A549 treated with AZD2906 at 1 μM for 4 hours (cell line): ENCODE data around the gene BSCL2. TPM values are rescaled to one million over a fixed set of nuclear protein-coding genes. Genes with fewer than 3 reads are reported as not detected.

Source experiments
- total RNA-seq: library from RNA; stranded (reverse); fragments of 200-300 nt; extraction: Qiagen RNA extraction; gene quantifications from 5 replicates; pipeline ENCODE4 v1.2.3, GENCODE V29; 2022

The BSCL2 gene
- 53.3 to 85.7 TPM (median 68.0 TPM) in 5 replicates for total RNA-seq

DNA sequence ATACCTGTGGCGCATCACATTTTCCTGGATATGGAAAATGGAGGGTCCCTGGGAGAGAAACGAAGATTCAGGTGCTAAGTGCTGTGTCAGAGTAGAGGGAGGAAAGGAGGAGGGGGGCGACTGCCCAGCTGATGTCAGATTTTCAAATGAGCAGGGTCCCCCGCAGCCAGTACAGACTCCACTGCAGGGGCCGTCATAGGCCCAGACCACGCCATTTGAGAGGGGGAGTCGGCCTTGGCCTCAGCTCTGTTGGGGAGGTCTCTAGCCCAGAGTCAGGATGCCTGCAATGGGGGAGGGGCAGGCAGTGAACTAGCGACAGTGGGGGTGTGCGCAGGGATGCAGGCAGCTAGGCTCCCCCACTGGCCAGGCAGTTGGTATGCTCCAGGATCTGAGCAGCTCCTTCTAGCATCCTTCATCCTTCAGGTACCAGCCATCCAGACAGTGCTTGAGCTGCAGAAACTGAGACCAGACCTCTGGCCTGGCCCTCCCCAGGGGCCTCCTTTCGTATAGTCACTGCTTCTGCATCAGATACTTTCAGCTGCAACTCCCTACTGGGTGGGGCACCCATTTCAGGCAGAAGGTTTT is at the start of gene BSCL2, which contains the start of gene GNG3:
Gene BSCL2, minus strand, starts transcription at position 148 of the 585 bp plus-strand sequence. CDS start 229 bp downstream, outside the sequence.
Gene GNG3, plus strand, starts transcription at position 400 of the 585 bp plus-strand sequence. CDS start 620 bp downstream, outside the sequence.

DNA sequence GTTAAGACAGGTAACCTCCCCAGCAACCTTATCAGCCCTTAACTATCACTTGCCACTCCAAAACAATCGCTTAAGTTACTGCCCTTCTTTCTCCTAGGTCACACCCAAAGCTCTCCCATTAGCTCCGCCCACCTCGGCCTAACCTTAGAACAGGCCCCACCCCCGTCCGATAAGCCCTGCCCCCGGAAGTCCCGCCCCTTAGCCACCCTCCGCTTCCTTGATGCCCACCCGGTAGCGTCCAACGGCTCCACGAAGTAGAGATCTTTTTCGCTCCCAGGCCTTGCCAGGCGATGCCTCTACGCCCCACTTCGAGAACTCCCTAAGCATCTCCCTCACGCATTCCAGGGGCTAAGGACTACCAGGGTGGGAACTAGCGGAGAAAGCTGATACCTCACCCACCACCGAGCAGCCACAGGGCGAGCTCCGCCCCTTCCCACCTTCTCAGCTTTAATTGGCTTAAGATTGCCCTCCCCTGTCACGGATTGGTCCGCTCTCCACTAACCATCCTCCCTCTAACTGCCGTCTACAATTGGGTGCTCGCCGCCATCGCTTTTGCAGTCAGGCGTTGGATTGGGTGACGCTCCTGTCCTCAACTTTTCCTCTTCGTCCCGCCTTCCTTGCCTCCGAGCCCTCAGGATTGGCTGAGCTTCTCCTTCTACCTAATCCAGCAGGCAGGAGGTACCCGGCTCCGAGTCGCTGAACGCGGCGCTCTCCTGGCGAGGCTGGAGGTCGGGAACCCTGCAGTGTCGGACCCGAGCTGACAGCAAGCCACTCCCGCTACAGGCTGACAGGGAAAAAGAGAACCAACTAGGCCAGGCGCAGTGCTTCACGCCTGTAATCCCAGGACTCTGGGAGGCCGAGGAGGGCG is 46.7 kb upstream of the BSCL2 start, which contains the start of gene ZBTB3:
Gene ZBTB3, minus strand, starts transcription at position 425 of the 868 bp plus-strand sequence. CDS start 496 bp downstream, outside the sequence.

DNA sequence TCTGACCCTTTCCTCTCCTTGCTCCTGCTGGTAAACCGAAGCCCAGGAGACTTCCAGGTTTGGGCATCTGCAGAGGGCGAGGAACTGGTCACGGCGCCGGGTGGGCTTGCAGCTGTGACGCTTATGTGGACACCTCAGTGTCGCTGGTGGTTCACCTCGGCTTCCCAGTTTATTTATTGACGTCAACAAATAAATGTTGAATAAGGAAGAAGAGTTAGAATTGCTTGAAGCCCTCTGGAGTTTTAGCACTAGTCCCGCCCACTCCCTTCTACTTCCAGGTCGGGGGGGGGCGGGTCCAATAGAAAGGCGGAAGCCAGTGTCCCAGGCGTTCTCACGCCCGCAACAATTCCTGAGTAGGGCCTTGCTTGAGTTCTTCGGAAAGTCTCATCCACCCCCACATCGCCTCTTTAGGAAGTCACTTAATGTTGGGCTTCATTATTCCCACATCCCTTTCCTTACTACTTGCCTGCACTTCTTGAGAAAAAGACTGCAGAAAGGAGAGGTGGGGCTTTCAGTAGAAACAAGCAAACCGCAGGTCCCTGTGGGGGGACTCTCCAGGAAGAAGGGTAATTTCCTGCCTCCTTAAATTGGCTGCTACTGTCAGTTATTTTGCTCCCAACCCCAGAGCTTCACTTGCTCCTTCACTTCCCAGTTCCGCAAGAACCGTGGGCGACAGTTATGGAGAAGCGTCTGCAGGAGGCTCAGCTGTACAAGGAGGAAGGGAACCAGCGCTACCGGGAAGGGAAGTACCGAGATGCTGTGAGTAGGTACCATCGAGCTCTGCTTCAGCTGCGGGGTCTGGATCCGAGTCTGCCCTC is 21.2 kb upstream of the BSCL2 start, which contains the start of gene TTC9C:
Gene TTC9C, plus strand, starts transcription at position 316 of the 818 bp plus-strand sequence. Its CDS starts 363 bp downstream, at position 679.

DNA sequence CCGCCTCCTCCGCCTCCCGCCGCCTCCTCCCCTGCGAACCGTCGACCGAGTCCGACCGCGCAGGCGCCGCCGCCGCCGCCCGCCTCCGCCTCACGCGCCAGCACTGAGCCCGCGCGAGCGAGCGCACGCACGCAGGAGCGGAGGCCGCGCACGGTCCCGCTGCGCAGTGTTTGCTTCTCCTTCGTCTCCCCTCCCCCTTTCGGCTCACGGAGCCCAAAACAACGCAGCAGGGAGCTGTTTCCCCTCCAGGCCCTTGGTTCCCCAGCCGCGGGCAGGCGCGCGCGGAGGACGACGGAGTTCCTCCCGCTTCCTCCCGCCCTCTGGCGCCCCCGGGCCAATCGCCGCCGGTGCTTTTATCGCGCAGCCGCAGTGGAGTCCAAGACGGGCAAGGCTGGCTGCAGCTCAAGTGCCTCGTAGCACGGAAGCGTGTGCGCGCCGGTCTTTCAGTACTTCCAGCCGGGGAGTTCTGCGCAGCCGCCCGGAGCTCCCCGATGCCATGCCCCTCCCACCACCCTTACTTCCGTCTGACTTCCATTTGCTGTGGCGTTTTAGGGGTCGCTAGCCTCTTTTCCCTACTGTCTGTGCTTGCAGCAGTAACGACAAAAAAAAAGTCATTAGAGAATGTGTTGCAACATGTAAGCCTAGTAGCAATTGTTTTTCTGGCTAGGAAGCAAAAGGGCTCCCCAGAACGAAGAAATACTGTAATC is 20.1 kb upstream of the BSCL2 start, which contains the start of gene HNRNPUL2:
Gene HNRNPUL2, minus strand, starts transcription at position 293 of the 707 bp plus-strand sequence. CDS start 301 bp downstream, outside the sequence.

DNA sequence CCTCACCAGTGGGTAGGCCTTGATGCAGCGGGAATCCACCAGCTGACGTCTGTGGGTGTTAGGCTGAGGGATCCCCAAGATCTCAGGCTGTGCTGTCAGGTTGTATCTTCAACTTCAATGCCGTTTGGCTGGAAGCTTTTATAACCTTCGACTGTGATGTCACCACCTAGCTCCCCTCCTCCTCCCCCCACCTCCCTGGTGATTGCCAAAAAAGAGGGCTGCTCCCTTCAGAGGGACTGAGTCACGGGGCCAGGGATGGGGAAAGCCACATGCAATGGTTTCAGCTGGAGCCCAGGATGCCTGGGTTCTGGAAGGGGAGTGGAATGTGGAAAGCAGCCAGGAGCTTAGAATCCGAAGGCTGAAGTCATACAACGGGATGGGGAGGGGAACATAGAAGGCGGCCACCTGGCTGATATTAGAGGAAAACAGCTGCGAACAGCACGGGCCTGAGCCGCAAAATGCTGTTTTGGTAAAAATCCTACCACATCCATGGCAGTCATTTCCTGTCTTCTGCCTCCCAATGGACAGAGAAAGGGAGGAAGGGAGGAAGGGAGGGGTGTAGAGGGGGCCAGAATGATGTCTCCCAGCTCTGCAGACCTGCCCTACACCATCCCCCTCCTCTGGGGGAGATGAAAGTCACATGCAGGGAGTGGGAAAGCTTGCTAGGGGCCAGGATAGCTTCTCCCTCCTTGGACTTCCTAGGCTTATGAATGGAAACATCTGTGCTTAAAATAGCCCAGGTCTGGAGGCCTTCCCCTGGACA is 17.6 kb downstream of the BSCL2 start, which contains the start of gene LRRN4CL:
Gene LRRN4CL, minus strand, starts transcription at position 110 of the 763 bp plus-strand sequence. CDS start 1,022 bp downstream, outside the sequence.

DNA sequence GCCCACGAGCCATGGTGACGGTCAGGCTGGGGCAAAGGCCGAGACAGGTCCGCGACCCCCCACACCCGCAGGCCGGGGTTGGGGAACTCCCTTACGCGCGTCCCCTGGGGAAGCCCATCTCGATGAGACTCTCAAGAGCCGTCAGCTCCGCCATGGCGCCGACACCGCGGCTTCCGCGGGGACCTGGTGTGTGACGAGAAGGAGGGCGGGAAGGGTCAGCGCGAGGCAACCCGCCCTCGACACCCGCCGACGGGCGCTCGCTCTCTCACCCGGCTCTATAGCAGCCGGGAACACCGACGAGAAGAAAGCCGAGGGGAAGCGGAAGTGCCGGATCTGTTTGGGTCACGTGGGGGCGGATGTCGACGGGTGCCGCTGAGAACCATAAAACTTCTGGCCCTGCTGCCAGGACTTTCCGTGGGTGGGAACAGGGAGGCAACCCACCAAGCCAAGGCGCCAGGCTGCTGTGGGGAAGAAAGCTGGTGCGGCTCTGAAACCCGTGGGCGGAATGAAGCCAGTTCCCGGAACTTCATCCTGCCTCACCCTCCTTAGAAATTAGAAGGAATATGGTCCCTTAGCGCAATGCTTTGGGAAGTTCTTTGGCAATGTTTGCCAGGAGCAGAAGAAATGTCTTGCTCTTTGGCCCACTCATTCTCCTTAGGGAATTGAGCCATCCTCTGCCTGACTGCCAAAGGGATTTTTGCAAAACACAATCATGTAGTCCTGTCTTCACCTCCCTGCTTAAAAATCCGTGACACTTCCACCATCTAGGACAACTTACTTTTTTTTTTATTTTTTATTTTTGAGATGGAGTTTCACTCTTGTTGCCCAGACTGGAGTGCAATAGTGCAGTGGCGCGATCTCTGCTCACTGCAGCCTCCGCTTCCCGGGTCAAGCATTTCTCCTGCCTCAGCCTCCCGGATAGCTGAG is 28.2 kb downstream of the BSCL2 start, which contains the start of gene UBXN1:
Gene UBXN1, minus strand, starts transcription at position 304 of the 927 bp plus-strand sequence. Its CDS starts 150 bp downstream, at position 154.

DNA sequence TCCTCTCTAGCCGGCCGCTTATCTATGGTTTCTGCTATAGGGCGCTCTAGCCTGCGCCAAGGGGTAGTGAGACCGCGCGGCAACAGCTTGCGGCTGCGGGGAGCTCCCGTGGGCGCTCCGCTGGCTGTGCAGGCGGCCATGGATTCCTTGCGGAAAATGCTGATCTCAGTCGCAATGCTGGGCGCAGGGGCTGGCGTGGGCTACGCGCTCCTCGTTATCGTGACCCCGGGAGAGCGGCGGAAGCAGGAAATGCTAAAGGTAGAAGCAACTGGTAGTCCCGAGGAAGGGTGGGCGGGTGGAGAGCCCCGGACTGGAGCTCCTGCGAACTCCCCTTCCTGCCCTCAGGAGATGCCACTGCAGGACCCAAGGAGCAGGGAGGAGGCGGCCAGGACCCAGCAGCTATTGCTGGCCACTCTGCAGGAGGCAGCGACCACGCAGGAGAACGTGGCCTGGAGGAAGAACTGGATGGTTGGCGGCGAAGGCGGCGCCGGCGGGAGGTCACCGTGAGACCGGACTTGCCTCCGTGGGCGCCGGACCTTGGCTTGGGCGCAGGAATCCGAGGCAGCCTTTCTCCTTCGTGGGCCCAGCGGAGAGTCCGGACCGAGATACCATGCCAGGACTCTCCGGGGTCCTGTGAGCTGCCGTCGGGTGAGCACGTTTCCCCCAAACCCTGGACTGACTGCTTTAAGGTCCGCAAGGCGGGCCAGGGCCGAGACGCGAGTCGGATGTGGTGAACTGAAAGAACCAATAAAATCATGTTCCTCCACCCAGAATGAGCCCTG is 35.4 kb downstream of the BSCL2 start, which contains the start of the genes LBHD1 and UQCC3:
Gene LBHD1, minus strand, starts transcription at position 660 of the 782 bp plus-strand sequence. CDS start 2,236 bp downstream, outside the sequence.
Gene UQCC3, plus strand, starts transcription at position 66 of the 782 bp plus-strand sequence. Its CDS starts 73 bp downstream, at position 139.

DNA sequence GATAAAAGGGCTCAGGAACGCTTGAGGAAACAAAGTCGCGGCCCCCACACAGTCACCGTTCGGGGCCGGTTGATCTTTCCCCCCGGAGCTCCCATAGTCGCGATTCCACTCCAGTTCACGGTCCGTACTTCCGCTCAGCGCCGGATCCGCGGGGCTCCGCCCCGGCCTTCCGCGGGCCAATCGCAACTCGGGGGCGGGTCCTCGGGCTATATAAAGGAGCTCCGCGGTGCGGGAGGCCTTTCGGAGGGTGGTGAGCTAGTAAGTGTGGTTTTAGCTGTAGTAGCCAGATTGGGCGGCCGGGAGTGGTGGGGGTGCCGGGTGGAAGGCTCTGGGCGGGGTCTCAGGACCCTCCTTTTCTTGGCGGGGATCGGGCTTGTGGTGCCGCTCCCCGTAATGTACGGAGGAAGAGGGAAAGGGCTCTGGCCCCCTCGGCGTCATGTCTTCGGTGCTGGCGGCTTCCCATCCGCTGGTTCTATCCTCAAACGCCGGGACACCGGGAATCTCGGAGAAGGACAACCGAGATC is 42.1 kb downstream of the BSCL2 start, which contains the start of the genes C11orf98 and CSKMT:
Gene C11orf98, minus strand, starts transcription at position 136 of the 524 bp plus-strand sequence. Its CDS starts 41 bp downstream, at position 95.
Gene CSKMT, plus strand, starts transcription at position 238 of the 524 bp plus-strand sequence. CDS start 568 bp downstream, outside the sequence.

DNA sequence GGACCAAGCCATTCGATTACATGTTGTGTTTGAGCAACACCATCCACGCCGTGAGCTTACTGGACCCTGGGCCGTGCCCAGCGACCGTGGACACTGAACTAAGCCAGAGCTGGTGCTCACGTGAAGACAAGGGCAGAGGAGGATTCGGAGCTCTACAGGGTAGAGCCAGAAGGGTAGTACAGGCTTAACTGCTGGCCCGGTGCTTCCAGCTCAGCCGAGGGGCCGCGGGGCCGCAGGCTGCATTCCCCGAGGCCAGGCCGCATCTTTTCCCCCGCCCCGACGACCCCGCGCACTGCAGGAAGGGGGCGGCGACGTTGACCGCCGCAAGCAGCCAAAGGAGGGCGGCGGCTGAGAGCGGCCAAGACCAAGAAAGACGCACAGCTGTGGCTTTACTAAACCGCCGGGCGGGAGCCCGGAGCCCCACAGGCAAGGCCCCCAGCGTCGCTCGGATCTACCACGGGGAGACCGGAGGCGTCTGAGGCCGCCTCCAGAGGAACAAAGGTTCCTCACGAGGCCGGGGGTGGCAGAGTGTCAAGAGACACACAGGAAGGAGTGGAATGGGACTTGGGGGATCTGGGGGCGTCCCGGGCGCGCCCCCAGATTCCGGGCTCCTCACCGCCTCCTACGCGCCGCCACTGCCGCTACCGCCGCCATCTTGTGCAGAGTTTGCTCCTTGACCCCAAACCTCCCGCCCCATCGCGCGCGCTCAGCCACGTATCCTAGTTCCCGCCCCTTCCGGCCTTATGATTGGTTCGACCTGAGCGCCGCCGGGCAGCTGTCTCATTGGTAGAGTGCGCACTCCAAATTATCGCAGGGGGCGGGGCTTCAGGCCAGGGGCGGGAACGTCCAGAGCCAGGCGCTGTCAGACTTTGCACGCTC is 61.0 kb downstream of the BSCL2 start, which contains the start of gene GANAB:
Gene GANAB, minus strand, starts transcription at position 668 of the 879 bp plus-strand sequence. Its CDS starts 14 bp downstream, at position 654.

Other genes starting within 250 kb of the BSCL2 start
- 339 to 412 TPM (median 379 TPM) in 5 replicates for gene AHNAK, start 160.6 kb downstream of the BSCL2 start, total RNA-seq
- 1,893 to 2,060 TPM (median 2,008 TPM) in 5 replicates for gene EEF1G, start 133.5 kb downstream of the BSCL2 start, total RNA-seq
- gene TUT1, start 115.9 kb downstream of the BSCL2 start, total RNA-seq = 12.8 to 17.8 TPM (median 17.0 TPM) in 5 replicates
- 82.2 to 92.9 TPM (median 85.9 TPM) in 5 replicates for gene MTA2, start 105.6 kb downstream of the BSCL2 start, total RNA-seq
- gene EML3, start 94.6 kb downstream of the BSCL2 start, total RNA-seq = 19.9 to 26.0 TPM (median 22.0 TPM) in 5 replicates
- gene ROM1, start 94.2 kb downstream of the BSCL2 start, total RNA-seq = 3.6 to 4.3 TPM (median 4.0 TPM) in 5 replicates
- gene B3GAT3, start 85.4 kb downstream of the BSCL2 start, total RNA-seq = 44.5 to 55.6 TPM (median 54.8 TPM) in 5 replicates
- gene GANAB, start 60.8 kb downstream of the BSCL2 start, total RNA-seq = 248 to 270 TPM (median 260 TPM) in 5 replicates
- 19.1 to 23.0 TPM (median 22.6 TPM) in 5 replicates for gene INTS5, start 54.1 kb downstream of the BSCL2 start, total RNA-seq
- 118 to 140 TPM (median 121 TPM) in 5 replicates for gene C11orf98, start 42.2 kb downstream of the BSCL2 start, total RNA-seq
- 6.9 to 15.1 TPM (median 13.5 TPM) in 5 replicates for gene CSKMT, start 42.1 kb downstream of the BSCL2 start, total RNA-seq
- 23.4 to 38.0 TPM (median 35.7 TPM) in 5 replicates for gene UQCC3, start 35.8 kb downstream of the BSCL2 start, total RNA-seq
- 4.0 to 5.1 TPM (median 4.8 TPM) in 5 replicates for gene LBHD1, start 35.2 kb downstream of the BSCL2 start, total RNA-seq
- 113 to 126 TPM (median 120 TPM) in 5 replicates for gene UBXN1, start 28.4 kb downstream of the BSCL2 start, total RNA-seq
- gene LRRN4CL, start 17.9 kb downstream of the BSCL2 start, total RNA-seq = 0.07 to 0.10 TPM (median 0.08 TPM) in 3 of 5 replicates, not detected in the others
- gene GNG3, start 252 bp upstream of the BSCL2 start, total RNA-seq = not detected in 5 replicates
- gene HNRNPUL2, start 20.0 kb upstream of the BSCL2 start, total RNA-seq = 38.1 to 42.3 TPM (median 39.3 TPM) in 5 replicates
- gene TTC9C, start 21.1 kb upstream of the BSCL2 start, total RNA-seq = 28.8 to 30.0 TPM (median 29.4 TPM) in 5 replicates
- 1.3 to 1.8 TPM (median 1.5 TPM) in 5 replicates for gene ZBTB3, start 46.7 kb upstream of the BSCL2 start, total RNA-seq
- 161 to 178 TPM (median 174 TPM) in 5 replicates for gene POLR2G, start 54.2 kb upstream of the BSCL2 start, total RNA-seq
- gene TAF6L, start 64.0 kb upstream of the BSCL2 start, total RNA-seq = 12.2 to 15.7 TPM (median 14.0 TPM) in 5 replicates
- gene TMEM179B, start 80.0 kb upstream of the BSCL2 start, total RNA-seq = 68.8 to 94.9 TPM (median 86.7 TPM) in 5 replicates
- gene TMEM223, start 84.6 kb upstream of the BSCL2 start, total RNA-seq = 19.7 to 28.7 TPM (median 27.7 TPM) in 5 replicates
- 38.7 to 55.4 TPM (median 50.7 TPM) in 5 replicates for gene NXF1, start 98.0 kb upstream of the BSCL2 start, total RNA-seq
- 19.5 to 24.9 TPM (median 23.9 TPM) in 5 replicates for gene STX5, start 124.6 kb upstream of the BSCL2 start, total RNA-seq
- gene TEX54, start 125.4 kb upstream of the BSCL2 start, total RNA-seq = not detected in 5 replicates
- gene WDR74, start 132.2 kb upstream of the BSCL2 start, total RNA-seq = 74.3 to 82.0 TPM (median 79.5 TPM) in 5 replicates
- 893 to 1,052 TPM (median 950 TPM) in 5 replicates for gene SLC3A2, start 173.5 kb upstream of the BSCL2 start, total RNA-seq
- gene CHRM1, start 213.9 kb upstream of the BSCL2 start, total RNA-seq = 0.03 to 0.08 TPM (median 0.07 TPM) in 4 of 5 replicates, not detected in the other